ENCODE results near the gene SKOR1.

The SKOR1 gene

DNA sequence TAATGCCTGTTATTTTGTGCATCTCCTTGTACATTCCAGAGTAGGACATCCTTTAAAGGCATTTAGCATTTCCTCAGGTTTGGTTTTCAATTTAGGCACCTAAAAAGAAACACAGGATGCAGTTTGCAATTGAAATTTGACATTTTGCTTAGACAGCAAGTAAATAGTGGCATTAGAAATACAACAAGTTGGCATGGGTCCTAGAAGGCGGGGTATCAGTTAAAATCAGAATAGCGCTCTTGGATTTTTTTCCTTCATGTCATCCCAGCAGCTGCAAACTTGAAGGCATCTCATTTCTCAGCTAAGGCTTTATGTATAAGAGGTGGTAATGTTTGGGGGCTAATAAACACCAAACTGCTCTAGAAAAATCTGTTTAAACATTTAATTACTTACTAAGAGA, 47.5 kb upstream of the SKOR1 start:
- H3K4me1 ChIP-seq (ENCODE audit: control insufficient read depth in 2 of 2, insufficient read depth in 1 of 2, low read depth in 1 of 2, low read length in 2 of 2), result peaks cover 17 to 21% of the 10 kb centered on the region in 2 donors
- no peak overlapping the region for H3K14ac ChIP-seq (ENCODE audit: low read length)
- no peak overlapping the region for H3K18ac ChIP-seq (ENCODE audit: low read length)
- no peak overlapping the region for H4K8ac ChIP-seq (ENCODE audit: low read depth, low read length)
- no peak overlapping the region for H3K23ac ChIP-seq (ENCODE audit: low read depth, low read length, poor library complexity)
- H3K9ac ChIP-seq (ENCODE audit: low read depth, low read length, poor library complexity), result no peak overlapping the region
- no peak overlapping the region for H2AK5ac ChIP-seq (ENCODE audit: low read depth, low read length)
- no peak overlapping the region for H2BK120ac ChIP-seq (ENCODE audit: low read depth, low read length)
- H3K36me3 ChIP-seq (replicated peaks in 1 of 2; ENCODE audit: control insufficient read depth in 2 of 2, insufficient read depth in 2 of 2, low read length in 2 of 2), result no peaks in the 10 kb centered on the region
- no peak overlapping the region for H2BK5ac ChIP-seq (ENCODE audit: low read length)
- no peak overlapping the region for H2BK15ac ChIP-seq (ENCODE audit: low read length)
- no peak for DNase-seq (ENCODE audit: low spot score)
- no peak overlapping the region for H2BK12ac ChIP-seq (ENCODE audit: low read length)
- H3K4ac ChIP-seq (ENCODE audit: low read length), result no peak overlapping the region
- no peak overlapping the region for H4K91ac ChIP-seq (ENCODE audit: low read depth, low read length, poor library complexity)
- WGBS, 2 donors (ENCODE audit: extremely low coverage in 2 of 2, insufficient read length in 2 of 2, insufficient replicate concordance in 1 of 2), result no CpG with 5 or more reads among the region's 2 CpGs
- no peaks in the 10 kb centered on the region for H3K9me3 ChIP-seq (replicated peaks in 1 of 2; ENCODE audit: control insufficient read depth in 2 of 2, insufficient read depth in 1 of 2, low read depth in 1 of 2, low read length in 2 of 2)
- H3K27ac ChIP-seq (replicated peaks; ENCODE audit: low read length), result no peak overlapping the region
- no peak overlapping the region for H3K4me3 ChIP-seq (ENCODE audit: low read length in 2 of 2)
- H3K27me3 ChIP-seq (ENCODE audit: control insufficient read depth in 3 of 3, insufficient read depth in 3 of 3, low read depth in 1 of 3, low read length in 3 of 3), result no peaks in the 10 kb centered on the region
- H3K4me2 ChIP-seq (ENCODE audit: insufficient read depth, low read length, poor library complexity, severe bottlenecking), result no peak overlapping the region
- H3K79me1 ChIP-seq (ENCODE audit: low read depth, low read length), result no peaks in the 10 kb centered on the region
- no peak overlapping the region for H2AFZ ChIP-seq (ENCODE audit: low read length)

GRCh38 chr15:67778968-67779548, 46.3 kb upstream of the SKOR1 start:
- Histone ChIP-seq H3K27ac (replicated peaks; ENCODE audit: low read length) (no peak overlapping the region), H3K36me3 (replicated peaks in 1 of 2; ENCODE audit: control insufficient read depth in 2 of 2, insufficient read depth in 2 of 2, low read length in 2 of 2) (no peaks in the 10 kb centered on the region), H3K18ac (ENCODE audit: low read length) (no peak overlapping the region), H3K9me3 (replicated peaks in 1 of 2; ENCODE audit: control insufficient read depth in 2 of 2, insufficient read depth in 1 of 2, low read depth in 1 of 2, low read length in 2 of 2) (no peaks in the 10 kb centered on the region), H2BK15ac (ENCODE audit: low read length) (no peak overlapping the region), H3K14ac (ENCODE audit: low read length) (no peak overlapping the region), H3K23ac (ENCODE audit: low read depth, low read length, poor library complexity) (no peak overlapping the region), H2BK12ac (ENCODE audit: low read length) (no peak overlapping the region), H2BK5ac (ENCODE audit: low read length) (no peak overlapping the region), H3K4me3 (ENCODE audit: low read length in 2 of 2) (no peak overlapping the region), H2AFZ (ENCODE audit: low read length) (no peak overlapping the region), H2BK120ac (ENCODE audit: low read depth, low read length) (no peak overlapping the region), H4K91ac (ENCODE audit: low read depth, low read length, poor library complexity) (no peak overlapping the region), H3K4ac (ENCODE audit: low read length) (no peak overlapping the region), H3K27me3 (ENCODE audit: control insufficient read depth in 3 of 3, insufficient read depth in 3 of 3, low read depth in 1 of 3, low read length in 3 of 3) (no peaks in the 10 kb centered on the region), H3K4me2 (ENCODE audit: insufficient read depth, low read length, poor library complexity, severe bottlenecking) (no peak overlapping the region), H3K4me1 (ENCODE audit: control insufficient read depth in 2 of 2, insufficient read depth in 1 of 2, low read depth in 1 of 2, low read length in 2 of 2) (peaks cover 19 to 27% of the 10 kb centered on the region in 2 donors), H4K8ac (ENCODE audit: low read depth, low read length) (no peak overlapping the region), H3K79me1 (ENCODE audit: low read depth, low read length) (peaks cover 2% of the 10 kb centered on the region), H2AK5ac (ENCODE audit: low read depth, low read length) (no peak overlapping the region), H3K9ac (ENCODE audit: low read depth, low read length, poor library complexity) (no peak overlapping the region)
- no peak for DNase-seq (ENCODE audit: low spot score)
- no CpG with 5 or more reads among the region's 5 CpGs for WGBS, 2 donors (ENCODE audit: extremely low coverage in 2 of 2, insufficient read length in 2 of 2, insufficient replicate concordance in 1 of 2)

- H2BK5ac ChIP-seq (ENCODE audit: low read length), result no peak overlapping the region
- H4K8ac ChIP-seq (ENCODE audit: low read depth, low read length), result no peak overlapping the region
- no peak overlapping the region for H3K4ac ChIP-seq (ENCODE audit: low read length)
- H3K9ac ChIP-seq (ENCODE audit: low read depth, low read length, poor library complexity), result no peak overlapping the region
- no peak overlapping the region for H3K23ac ChIP-seq (ENCODE audit: low read depth, low read length, poor library complexity)
- H3K4me3 ChIP-seq (ENCODE audit: low read length in 2 of 2), result no peak overlapping the region
- no peaks in the 10 kb centered on the region for H3K9me3 ChIP-seq (replicated peaks in 1 of 2; ENCODE audit: control insufficient read depth in 2 of 2, insufficient read depth in 1 of 2, low read depth in 1 of 2, low read length in 2 of 2)
- H2BK12ac ChIP-seq (ENCODE audit: low read length), result no peak overlapping the region
- H2BK15ac ChIP-seq (ENCODE audit: low read length), result no peak overlapping the region
- no peak overlapping the region for H2BK120ac ChIP-seq (ENCODE audit: low read depth, low read length)
- no peak overlapping the region for H3K18ac ChIP-seq (ENCODE audit: low read length)
- H3K79me1 ChIP-seq (ENCODE audit: low read depth, low read length), result peaks cover 2% of the 10 kb centered on the region
- WGBS, 2 donors (ENCODE audit: extremely low coverage in 2 of 2, insufficient read length in 2 of 2, insufficient replicate concordance in 1 of 2), result no CpG with 5 or more reads among the region's 6 CpGs
- no peak overlapping the region for H3K27ac ChIP-seq (replicated peaks; ENCODE audit: low read length)
- H3K4me2 ChIP-seq (ENCODE audit: insufficient read depth, low read length, poor library complexity, severe bottlenecking), result no peak overlapping the region
- peaks cover 19 to 30% of the 10 kb centered on the region in 2 donors for H3K4me1 ChIP-seq (ENCODE audit: control insufficient read depth in 2 of 2, insufficient read depth in 1 of 2, low read depth in 1 of 2, low read length in 2 of 2)
- no peak overlapping the region for H3K14ac ChIP-seq (ENCODE audit: low read length)
- no peak overlapping the region for H2AK5ac ChIP-seq (ENCODE audit: low read depth, low read length)
- H3K36me3 ChIP-seq (replicated peaks in 1 of 2; ENCODE audit: control insufficient read depth in 2 of 2, insufficient read depth in 2 of 2, low read length in 2 of 2), result no peaks in the 10 kb centered on the region
- DNase-seq (ENCODE audit: low spot score), result no peak
- H2AFZ ChIP-seq (ENCODE audit: low read length), result no peak overlapping the region
- H4K91ac ChIP-seq (ENCODE audit: low read depth, low read length, poor library complexity), result no peak overlapping the region
- H3K27me3 ChIP-seq (ENCODE audit: control insufficient read depth in 3 of 3, insufficient read depth in 3 of 3, low read depth in 1 of 3, low read length in 3 of 3), result no peaks in the 10 kb centered on the region
These were observed 45.7 kb upstream of the SKOR1 start for GRCh38 chr15:67779549-67780111.

GRCh38 chr15:67781061-67781460, 44.2 kb upstream of the SKOR1 start:
- H3K14ac ChIP-seq (ENCODE audit: low read length), result no peak overlapping the region
- H3K27ac ChIP-seq (replicated peaks; ENCODE audit: low read length), result peak overlapping the region; percentile 84
- DNase-seq (ENCODE audit: low spot score), result no peak

More at GRCh38 chr15:67781061-67781460, 44.2 kb upstream of the SKOR1 start:
- Histone ChIP-seq H3K4me2 (ENCODE audit: insufficient read depth, low read length, poor library complexity, severe bottlenecking) (no peak overlapping the region), H2BK15ac (ENCODE audit: low read length) (no peak overlapping the region), H3K23ac (ENCODE audit: low read depth, low read length, poor library complexity) (no peak overlapping the region), H3K36me3 (replicated peaks in 1 of 2; ENCODE audit: control insufficient read depth in 2 of 2, insufficient read depth in 2 of 2, low read length in 2 of 2) (no peaks in the 10 kb centered on the region), H2BK120ac (ENCODE audit: low read depth, low read length) (no peak overlapping the region), H2BK5ac (ENCODE audit: low read length) (no peak overlapping the region), H3K9me3 (replicated peaks in 1 of 2; ENCODE audit: control insufficient read depth in 2 of 2, insufficient read depth in 1 of 2, low read depth in 1 of 2, low read length in 2 of 2) (no peaks in the 10 kb centered on the region), H2AK5ac (ENCODE audit: low read depth, low read length) (no peak overlapping the region), H3K4me3 (ENCODE audit: low read length in 2 of 2) (no peak overlapping the region), H3K18ac (ENCODE audit: low read length) (peak overlapping the region; percentile 50), H4K8ac (ENCODE audit: low read depth, low read length) (no peak overlapping the region), H3K4me1 (ENCODE audit: control insufficient read depth in 2 of 2, insufficient read depth in 1 of 2, low read depth in 1 of 2, low read length in 2 of 2) (peaks cover 19 to 32% of the 10 kb centered on the region in 2 donors), H3K79me1 (ENCODE audit: low read depth, low read length) (peaks cover 2% of the 10 kb centered on the region), H3K27me3 (ENCODE audit: control insufficient read depth in 3 of 3, insufficient read depth in 3 of 3, low read depth in 1 of 3, low read length in 3 of 3) (no peaks in the 10 kb centered on the region), H2AFZ (ENCODE audit: low read length) (no peak overlapping the region), H3K4ac (ENCODE audit: low read length) (no peak overlapping the region), H3K9ac (ENCODE audit: low read depth, low read length, poor library complexity) (no peak overlapping the region), H4K91ac (ENCODE audit: low read depth, low read length, poor library complexity) (no peak overlapping the region), H2BK12ac (ENCODE audit: low read length) (peak overlapping the region; percentile 19)
- WGBS, 2 donors (ENCODE audit: extremely low coverage in 2 of 2, insufficient read length in 2 of 2, insufficient replicate concordance in 1 of 2), result no CpG with 5 or more reads among the region's 3 CpGs
